ENCODE measurements around the gene HERC5.

DNA sequence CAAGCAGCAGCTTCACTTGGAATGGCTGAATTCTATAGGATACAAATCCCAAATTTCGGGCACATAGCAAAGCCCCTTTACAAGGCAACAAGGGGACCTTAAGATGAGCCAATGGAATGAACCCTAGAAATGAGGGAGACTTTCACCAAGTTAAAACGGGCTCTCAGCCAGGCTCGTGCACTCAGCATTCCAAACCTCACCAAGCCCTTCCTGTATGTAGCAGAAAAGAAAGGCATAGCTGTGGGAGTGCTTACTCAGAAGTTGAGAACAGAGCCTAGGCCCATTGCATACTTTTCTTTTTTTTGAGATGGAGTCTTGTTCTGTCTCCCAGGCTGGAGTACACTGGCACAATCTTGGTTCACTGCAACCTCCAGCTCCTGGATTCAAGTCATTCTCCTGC, 10.8 kb upstream of the HERC5 start:
- no peak for TF ChIP-seq ZNF274 (IDR thresholded peaks at IDR 0.05; ENCODE audit: low read depth, low read length)
- TF ChIP-seq YY1 (IDR thresholded peaks at IDR 0.05; ENCODE audit: insufficient read depth, insufficient read length): no peak

All from NT2/D1 (cell line).